Thymus (tissue), 11 donors: ENCODE data around the gene TTYH2. TPM values are rescaled to one million over a fixed set of nuclear protein-coding genes. Genes with fewer than 3 reads are reported as not detected.

Source experiments
- DNase-seq, 9 donors: peaks; one replicate each; pipeline ENCODE4 v3.0.0-alpha.2; 2013; ENCODE audit warnings: low spot score in 9 of 9, low read depth in 6 of 9, missing footprints in 1 of 9
- H3K27ac ChIP-seq, 2 donors: one replicate each; pipeline ENCODE4 v1.5.1; 2013; ENCODE audit warnings: control low read depth in 1 of 2, low read depth in 1 of 2, low read length in 1 of 2, mild to moderate bottlenecking in 1 of 2, moderate library complexity in 1 of 2
- H3K27me3 ChIP-seq, 2 donors: one replicate each; pipeline ENCODE4 v1.5.1; 2013; ENCODE audit warnings: low read length in 1 of 2; ENCODE audit not compliant: control insufficient read depth in 2 of 2, insufficient read depth in 1 of 2
- H3K36me3 ChIP-seq, 2 donors: one replicate each; pipeline ENCODE4 v1.5.1; 2013; ENCODE audit warnings: low read length in 1 of 2, mild to moderate bottlenecking in 1 of 2, moderate library complexity in 1 of 2; ENCODE audit not compliant: control insufficient read depth in 2 of 2, insufficient read depth in 2 of 2
- H3K4me1 ChIP-seq, 2 donors: one replicate each; pipeline ENCODE4 v1.5.1; 2013; ENCODE audit warnings: low read length in 2 of 2; ENCODE audit not compliant: control insufficient read depth in 2 of 2, insufficient read depth in 2 of 2
- H3K4me3 ChIP-seq, 2 donors: one replicate each; pipeline ENCODE4 v1.5.1; 2013; ENCODE audit warnings: low read length in 2 of 2, control low read depth in 1 of 2, mild to moderate bottlenecking in 1 of 2
- H3K9me3 ChIP-seq, 2 donors: one replicate each; pipeline ENCODE4 v1.5.1; 2013; ENCODE audit warnings: low read length in 1 of 2, mild to moderate bottlenecking in 1 of 2; ENCODE audit not compliant: control insufficient read depth in 2 of 2, insufficient read depth in 1 of 2
- WGBS: extraction: QIAGEN DNeasy Blood & Tissue Kit; methylation state at CpG from one replicate; pipeline ENCODE4 v1.1.7; 2013; 5-methylcytosine and 5-hydroxymethylcytosine counted together
- polyA plus RNA-seq: library from polyadenylated mRNA; stranded (reverse); fragments of 200-250 nt; gene quantifications from one replicate; pipeline ENCODE4 v1.2.3, GENCODE V29; 2013
- total RNA-seq: library from RNA; stranded (reverse); fragments of 120-200 nt; gene quantifications from one replicate; pipeline ENCODE4 v1.2.4, GENCODE V29; 2013
- donor health status: healthy.

The TTYH2 gene
- total and polyA plus RNA-seq, 2 donors, result 4.9 to 8.7 TPM

DNA sequence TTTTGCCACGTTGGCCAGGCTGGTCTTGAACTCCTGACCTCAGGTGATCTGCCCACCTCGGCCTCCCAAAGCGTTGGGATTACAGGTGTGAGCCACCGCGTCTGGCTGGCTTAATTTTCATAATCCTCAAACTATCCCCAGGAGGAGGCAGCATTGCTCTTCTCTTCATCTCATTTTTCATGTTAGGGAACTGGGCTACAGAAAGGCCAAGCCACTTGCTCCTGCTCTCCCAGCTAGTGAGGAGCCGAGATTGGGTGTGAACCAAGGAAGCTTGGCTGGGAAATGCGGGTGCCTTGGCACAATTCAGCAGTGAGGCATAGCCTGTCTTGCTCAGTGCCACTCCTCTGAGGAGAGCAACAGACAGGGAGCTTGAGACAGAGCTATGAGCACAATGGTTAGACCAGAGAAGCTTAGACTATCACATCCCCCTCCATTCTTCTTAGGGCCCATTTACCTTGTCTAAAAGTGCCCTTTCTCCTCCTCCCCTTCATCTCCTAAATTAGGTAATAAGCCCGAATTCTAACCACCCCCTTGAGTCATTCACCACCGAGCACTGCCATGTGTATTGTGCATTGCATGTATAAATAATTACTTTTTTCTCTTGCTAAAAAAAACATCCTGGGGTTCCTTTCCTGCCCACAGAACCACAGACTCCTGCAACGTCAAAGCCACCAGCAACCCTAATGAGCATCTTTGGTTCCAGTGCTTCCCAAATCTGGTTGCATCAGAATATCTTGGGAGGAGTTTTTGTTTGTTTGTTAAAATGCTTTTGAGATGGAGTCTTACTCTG lies 92.7 kb downstream of the TTYH2 start:
- H3K36me3 ChIP-seq, result no peaks in the 10 kb centered on the region
- H3K9me3 ChIP-seq, result peaks cover 0 to 1% of the 10 kb centered on the region in 2 donors
- DNase-seq, result no peak
- H3K27ac ChIP-seq, result no peak overlapping the region
- no peak overlapping the region for H3K4me3 ChIP-seq
- no peaks in the 10 kb centered on the region for H3K4me1 ChIP-seq
- WGBS, result 67% methylated on average over 10 of the region's 10 CpGs
- H3K27me3 ChIP-seq, result peaks cover 0 to 2% of the 10 kb centered on the region in 2 donors

DNA sequence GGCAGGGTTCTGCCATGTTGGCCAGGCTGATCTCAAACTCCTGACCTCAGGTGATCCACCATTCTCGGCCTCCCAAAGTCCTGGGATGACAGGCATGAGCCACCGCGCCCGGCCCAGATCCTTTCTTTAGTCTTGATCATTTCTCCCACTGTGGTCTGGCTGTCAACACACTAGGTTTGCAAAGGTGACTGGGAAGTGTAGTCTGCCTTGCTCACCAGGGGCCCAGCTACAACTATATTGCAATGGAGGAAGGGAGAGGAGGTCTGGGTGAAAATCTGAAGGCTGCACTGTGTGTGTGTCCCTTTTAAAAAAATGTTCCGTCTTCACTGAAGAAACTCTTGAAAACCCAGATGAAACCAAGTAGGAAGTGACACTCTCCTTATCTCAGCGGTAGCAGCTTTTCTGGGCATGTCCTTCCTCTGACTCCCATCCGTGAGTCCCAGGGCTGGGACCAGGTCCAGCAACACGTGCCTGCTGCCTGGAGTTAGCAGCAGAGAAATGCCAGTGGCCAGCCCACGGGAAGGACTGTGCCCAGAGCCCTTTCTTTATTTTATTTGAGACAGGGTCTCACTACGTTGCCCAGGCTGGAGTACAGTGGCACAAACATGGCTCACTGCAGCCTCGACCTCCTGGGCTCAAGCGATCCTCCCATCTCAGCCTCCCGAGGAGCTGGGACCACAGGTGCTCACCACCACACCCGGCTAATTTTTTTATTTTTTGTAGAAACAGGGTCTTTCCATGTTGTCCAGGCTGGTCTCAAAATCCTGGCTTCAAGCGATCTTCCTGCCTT lies 94.8 kb downstream of the TTYH2 start:
- Histone ChIP-seq H3K9me3 (peaks cover 0 to 16% of the 10 kb centered on the region in 2 donors), H3K36me3 (no peaks in the 10 kb centered on the region), H3K27ac (no peak overlapping the region), H3K27me3 (peaks cover 0 to 2% of the 10 kb centered on the region in 2 donors), H3K4me1 (no peaks in the 10 kb centered on the region), H3K4me3 (no peak overlapping the region)
- 50% methylated on average over 15 of the region's 15 CpGs for WGBS
- no peak for DNase-seq

DNA sequence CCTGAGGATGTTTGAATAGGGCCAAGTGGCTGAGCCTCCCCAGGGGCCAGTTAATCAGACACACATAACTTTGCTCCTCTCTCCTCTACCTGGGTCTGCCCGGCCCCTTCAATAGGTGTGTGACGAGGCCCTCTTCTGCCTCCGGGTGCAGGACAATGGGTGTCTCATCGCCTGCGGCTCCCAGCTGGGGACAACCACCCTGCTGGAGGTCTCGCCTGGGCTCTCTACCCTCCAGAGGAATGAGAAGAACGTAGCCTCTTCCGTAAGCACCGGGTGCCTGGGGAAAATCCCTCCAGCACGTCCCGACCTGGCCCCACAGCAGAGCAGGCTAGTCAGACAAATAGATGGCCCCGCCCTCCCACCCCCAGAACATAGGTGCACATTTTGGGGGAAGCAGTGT lies 96.5 kb downstream of the TTYH2 start:
- Histone ChIP-seq H3K4me1 (no peaks in the 10 kb centered on the region), H3K4me3 (no peak overlapping the region), H3K27ac (no peak overlapping the region), H3K27me3 (peaks cover 0 to 2% of the 10 kb centered on the region in 2 donors), H3K36me3 (no peaks in the 10 kb centered on the region), H3K9me3 (peaks cover 0 to 16% of the 10 kb centered on the region in 2 donors)
- WGBS, result 85% methylated on average over 12 of the region's 12 CpGs
- DNase-seq, result no peak

Other genes starting within 250 kb of the TTYH2 start
- 2,116 TPM for gene RPL38, start 9.9 kb upstream of the TTYH2 start, total RNA-seq
- gene RPL38, start 9.9 kb upstream of the TTYH2 start, polyA plus RNA-seq, result 3,433 TPM
- 0.38 TPM for gene DNAI2, start 60.7 kb downstream of the TTYH2 start, total RNA-seq
- gene DNAI2, start 60.7 kb downstream of the TTYH2 start, polyA plus RNA-seq, result 0.78 TPM
- 5.2 TPM for gene KIF19, start 112.7 kb downstream of the TTYH2 start, total RNA-seq
- gene KIF19, start 112.7 kb downstream of the TTYH2 start, polyA plus RNA-seq, result 4.7 TPM
- gene BTBD17, start 148.3 kb downstream of the TTYH2 start, total RNA-seq, result 0.05 TPM
- gene BTBD17, start 148.3 kb downstream of the TTYH2 start, polyA plus RNA-seq, result 0.16 TPM
- gene GPR142, start 153.9 kb downstream of the TTYH2 start, total RNA-seq, result 0.09 TPM
- 0.16 TPM for gene GPR142, start 153.9 kb downstream of the TTYH2 start, polyA plus RNA-seq
- gene GPRC5C, start 218.5 kb downstream of the TTYH2 start, total RNA-seq, result 11.5 TPM
- 14.3 TPM for gene GPRC5C, start 218.5 kb downstream of the TTYH2 start, polyA plus RNA-seq